Trophoblast cell (in vitro differentiated cells and primary cell): ENCODE measurements around the gene FMC1.
A peak's percentile ranks its signal among the peaks of the same experiment; 100 is the strongest.

Experiments used
- DNase-seq, 2 donors: peaks; one replicate each; pipeline ENCODE4 v3.0.0-alpha.2; 2016
- H2AFZ ChIP-seq: 2 replicates; pipeline ENCODE4 v1.6.1; 2013; ENCODE audit warnings: low read length, moderate library complexity, mild to moderate bottlenecking; ENCODE audit not compliant: insufficient read depth, poor library complexity
- H2AK5ac ChIP-seq: 2 replicates; pipeline ENCODE4 v1.6.1; 2013; ENCODE audit warnings: mild to moderate bottlenecking, low read length
- H2BK120ac ChIP-seq: 2 replicates; pipeline ENCODE4 v1.6.1; 2013; ENCODE audit warnings: low read length, mild to moderate bottlenecking, moderate library complexity; ENCODE audit not compliant: insufficient read depth, poor library complexity
- H2BK12ac ChIP-seq: 2 replicates; pipeline ENCODE4 v1.6.1; 2013; ENCODE audit warnings: mild to moderate bottlenecking, low read length, moderate library complexity
- H2BK5ac ChIP-seq: 2 replicates; pipeline ENCODE4 v1.6.1; 2013; ENCODE audit warnings: low read length, low read depth, moderate library complexity, mild to moderate bottlenecking; ENCODE audit not compliant: poor library complexity
- H3K14ac ChIP-seq: 2 replicates; pipeline ENCODE4 v1.6.1; 2013; ENCODE audit warnings: mild to moderate bottlenecking, low read length
- H3K18ac ChIP-seq: 2 replicates; pipeline ENCODE4 v1.6.1; 2013; ENCODE audit warnings: mild to moderate bottlenecking, low read length
- H3K23ac ChIP-seq: 2 replicates; pipeline ENCODE4 v1.6.1; 2013; ENCODE audit warnings: low read length
- H3K27ac ChIP-seq: 2 replicates; pipeline ENCODE4 v1.5.1; 2013; ENCODE audit warnings: low read depth, mild to moderate bottlenecking, inconsistent platforms, low read length, moderate library complexity
- H3K27me3 ChIP-seq: 2 replicates; pipeline ENCODE4 v1.6.1; 2013; ENCODE audit warnings: inconsistent platforms, mild to moderate bottlenecking, low read length, moderate library complexity; ENCODE audit not compliant: insufficient read depth
- H3K36me3 ChIP-seq, 2 experiments: 1 replicate in 1 of 2; 2 replicates in 1 of 2; pipeline ENCODE4 v1.6.1; 2013; ENCODE audit warnings: low read length in 2 of 2, mild to moderate bottlenecking in 2 of 2, moderate library complexity in 1 of 2; ENCODE audit not compliant: insufficient read depth in 2 of 2, control insufficient read depth in 1 of 2
- H3K4ac ChIP-seq: 2 replicates; pipeline ENCODE4 v1.6.1; 2013; ENCODE audit warnings: low read depth, mild to moderate bottlenecking, low read length, moderate library complexity
- H3K4me1 ChIP-seq, 2 experiments: 1 replicate in 1 of 2; 2 replicates in 1 of 2; pipeline ENCODE4 v1.6.1; 2013; ENCODE audit warnings: low read length in 2 of 2, mild to moderate bottlenecking in 2 of 2, moderate library complexity in 1 of 2; ENCODE audit not compliant: insufficient read depth in 2 of 2, control insufficient read depth in 1 of 2
- H3K4me2 ChIP-seq: 2 replicates; pipeline ENCODE4 v1.6.1; 2013; ENCODE audit warnings: inconsistent platforms, mild to moderate bottlenecking, low read length, moderate library complexity
- H3K4me3 ChIP-seq: 2 replicates; pipeline ENCODE4 v1.5.1; 2013; ENCODE audit warnings: mild to moderate bottlenecking, low read depth, low read length, inconsistent platforms
- H3K79me1 ChIP-seq: one replicate; pipeline ENCODE4 v1.6.1; 2013; ENCODE audit warnings: low read length
- H3K79me2 ChIP-seq: 2 replicates; pipeline ENCODE4 v1.6.1; 2013; ENCODE audit warnings: low read length, mild to moderate bottlenecking; ENCODE audit not compliant: control insufficient read depth, insufficient read depth, poor library complexity
- H3K9ac ChIP-seq: 2 replicates; pipeline ENCODE4 v1.6.1; 2013; ENCODE audit warnings: mild to moderate bottlenecking, low read length
- H3K9me3 ChIP-seq: 2 replicates; pipeline ENCODE4 v1.6.1; 2013; ENCODE audit warnings: low read depth, mild to moderate bottlenecking, control low read depth, inconsistent platforms, low read length; ENCODE audit not compliant: insufficient read depth
- H4K12ac ChIP-seq: 2 replicates; pipeline ENCODE4 v1.6.1; 2013; ENCODE audit warnings: low read depth, mild to moderate bottlenecking, low read length, moderate library complexity
- H4K8ac ChIP-seq: 2 replicates; pipeline ENCODE4 v1.6.1; 2013; ENCODE audit warnings: low read depth, mild to moderate bottlenecking, low read length, moderate library complexity
- H4K91ac ChIP-seq: one replicate; pipeline ENCODE4 v1.6.1; 2013; ENCODE audit warnings: low read depth, mild to moderate bottlenecking, low read length, moderate library complexity
- WGBS: extraction: QIAGEN DNeasy Blood & Tissue Kit; methylation state at CpG from one replicate; pipeline ENCODE4 v1.1.7; 2013; ENCODE audit warnings: missing lambda C conversion rate; ENCODE audit not compliant: insufficient read length, insufficient coverage; ENCODE audit errors: extremely low coverage; 5-methylcytosine and 5-hydroxymethylcytosine counted together

Gene FMC1

GRCh38 chr7:139340037-139340807, 915 bp upstream of the FMC1 start:
- Histone ChIP-seq H2BK5ac (no peak overlapping the region), H2AK5ac (no peak overlapping the region), H2BK12ac (no peak overlapping the region), H3K18ac (no peak overlapping the region), H4K8ac (peak overlapping the region; percentile 73), H3K36me3 (no peaks in the 10 kb centered on the region), H3K79me1 (peaks cover 10% of the 10 kb centered on the region), H3K4ac (no peak overlapping the region), H3K23ac (no peak overlapping the region), H2BK120ac (no peak overlapping the region), H3K79me2 (peaks cover 3% of the 10 kb centered on the region), H3K4me3 (peak overlapping the region; percentile 97), H3K14ac (no peak overlapping the region), H4K91ac (peak overlapping the region; percentile 99), H3K4me2 (peak overlapping the region; percentile 87), H3K9me3 (no peaks in the 10 kb centered on the region), H3K27me3 (no peaks in the 10 kb centered on the region), H3K4me1 (peaks cover 0 to 3% of the 10 kb centered on the region in 2 experiments), H3K27ac (peak overlapping the region; percentile 96), H2AFZ (no peak overlapping the region), H4K12ac (peak overlapping the region; percentile 43), H3K9ac (no peak overlapping the region)
- WGBS: no CpG with 5 or more reads among the region's 66 CpGs
- DNase-seq: peak; percentile 100

GRCh38 chr7:139340808-139341057, 404 bp upstream of the FMC1 start:
- H2AFZ ChIP-seq: no peak overlapping the region
- H3K27ac ChIP-seq: peak overlapping the region; percentile 96
- peaks cover 3% of the 10 kb centered on the region for H3K79me2 ChIP-seq
- peak overlapping the region; percentile 34 for H3K18ac ChIP-seq
- H3K23ac ChIP-seq: no peak overlapping the region
- WGBS: no CpG with 5 or more reads among the region's 9 CpGs
- H4K8ac ChIP-seq: peak overlapping the region; percentile 92
- peaks cover 0 to 3% of the 10 kb centered on the region in 2 experiments for H3K4me1 ChIP-seq
- no peaks in the 10 kb centered on the region for H3K9me3 ChIP-seq
- no peaks in the 10 kb centered on the region for H3K27me3 ChIP-seq
- peak overlapping the region; percentile 78 for H4K12ac ChIP-seq
- DNase-seq: no peak
- peak overlapping the region; percentile 65 for H3K14ac ChIP-seq
- peak overlapping the region; percentile 97 for H3K4me3 ChIP-seq
- peak overlapping the region; percentile 79 for H3K9ac ChIP-seq
- H3K36me3 ChIP-seq: peaks cover 1 to 2% of the 10 kb centered on the region in 2 experiments
- no peak overlapping the region for H2BK12ac ChIP-seq
- H3K4me2 ChIP-seq: peak overlapping the region; percentile 87
- H2BK5ac ChIP-seq: peak overlapping the region; percentile 67
- no peak overlapping the region for H3K4ac ChIP-seq
- H2BK120ac ChIP-seq: peak overlapping the region; percentile 81
- peak overlapping the region; percentile 99 for H4K91ac ChIP-seq
- H3K79me1 ChIP-seq: peaks cover 10% of the 10 kb centered on the region
- no peak overlapping the region for H2AK5ac ChIP-seq

GRCh38 chr7:139341776-139342226, 664 bp downstream of the FMC1 start:
- H4K8ac ChIP-seq: peak overlapping the region; percentile 79
- no peak overlapping the region for H2AFZ ChIP-seq
- H2BK120ac ChIP-seq: no peak overlapping the region
- peak overlapping the region; percentile 39 for H3K4me3 ChIP-seq
- no peaks in the 10 kb centered on the region for H3K9me3 ChIP-seq
- H3K14ac ChIP-seq: peak overlapping the region; percentile 18
- no peak overlapping the region for H3K23ac ChIP-seq
- H3K4ac ChIP-seq: no peak overlapping the region
- H3K79me1 ChIP-seq: peaks cover 10% of the 10 kb centered on the region
- WGBS: no CpG with 5 or more reads among the region's 9 CpGs
- H3K79me2 ChIP-seq: peaks cover 3% of the 10 kb centered on the region
- H3K9ac ChIP-seq: peak overlapping the region; percentile 51
- peak overlapping the region; percentile 9 for H2BK5ac ChIP-seq
- H3K4me1 ChIP-seq: peaks cover 0 to 3% of the 10 kb centered on the region in 2 experiments
- no peak overlapping the region for H3K18ac ChIP-seq
- peak overlapping the region; percentile 87 for H3K4me2 ChIP-seq
- H3K27ac ChIP-seq: peak overlapping the region; percentile 8
- no peak overlapping the region for H4K12ac ChIP-seq
- peak; percentile 66 to 82 for DNase-seq
- H2BK12ac ChIP-seq: no peak overlapping the region
- H3K36me3 ChIP-seq: peaks cover 2 to 3% of the 10 kb centered on the region in 2 experiments
- H4K91ac ChIP-seq: no peak overlapping the region
- no peaks in the 10 kb centered on the region for H3K27me3 ChIP-seq
- no peak overlapping the region for H2AK5ac ChIP-seq

- H3K79me1 ChIP-seq: peaks cover 10% of the 10 kb centered on the region
- H2BK120ac ChIP-seq: no peak overlapping the region
- no peak for DNase-seq
- H2AK5ac ChIP-seq: no peak overlapping the region
- H3K9ac ChIP-seq: no peak overlapping the region
- no peak overlapping the region for H4K8ac ChIP-seq
- H3K27ac ChIP-seq: no peak overlapping the region
- no peak overlapping the region for H3K18ac ChIP-seq
- H4K12ac ChIP-seq: no peak overlapping the region
- peaks cover 3% of the 10 kb centered on the region for H3K79me2 ChIP-seq
- no peak overlapping the region for H3K23ac ChIP-seq
- H3K9me3 ChIP-seq: no peaks in the 10 kb centered on the region
- H4K91ac ChIP-seq: no peak overlapping the region
- H3K4me1 ChIP-seq: peaks cover 0 to 3% of the 10 kb centered on the region in 2 experiments
- no peak overlapping the region for H3K4ac ChIP-seq
- H3K4me3 ChIP-seq: no peak overlapping the region
- no peak overlapping the region for H3K4me2 ChIP-seq
- H2BK5ac ChIP-seq: no peak overlapping the region
- WGBS: no CpG with 5 or more reads among the region's 1 CpG
- no peak overlapping the region for H3K14ac ChIP-seq
- no peaks in the 10 kb centered on the region for H3K27me3 ChIP-seq
- no peak overlapping the region for H2BK12ac ChIP-seq
- peaks cover 2 to 3% of the 10 kb centered on the region in 2 experiments for H3K36me3 ChIP-seq
- H2AFZ ChIP-seq: no peak overlapping the region
Measured at GRCh38 chr7:139345042-139345441, 3.9 kb downstream of the FMC1 start.
